22Rv1 (cell line): ENCODE measurements around the gene ALG14.

ENCODE experiments used
- H3K27ac ChIP-seq: fragments of 450-650 bp; 2 replicates; pipeline ENCODE4 v1.5.1; 2017
- ZFX ChIP-seq: fragments of 450-650 bp; IDR thresholded peaks from 2 replicates; pipeline ENCODE4 v1.6.1; 2017; ENCODE audit warnings: antibody characterized with exemption, borderline replicate concordance
- TF ChIP-seq, protein P1 (sequence below): fragments of 450-650 bp; IDR thresholded peaks from 2 replicates; pipeline ENCODE4 v1.5.1; 2017; ENCODE audit warnings: mild to moderate bottlenecking

Gene ALG14

DNA sequence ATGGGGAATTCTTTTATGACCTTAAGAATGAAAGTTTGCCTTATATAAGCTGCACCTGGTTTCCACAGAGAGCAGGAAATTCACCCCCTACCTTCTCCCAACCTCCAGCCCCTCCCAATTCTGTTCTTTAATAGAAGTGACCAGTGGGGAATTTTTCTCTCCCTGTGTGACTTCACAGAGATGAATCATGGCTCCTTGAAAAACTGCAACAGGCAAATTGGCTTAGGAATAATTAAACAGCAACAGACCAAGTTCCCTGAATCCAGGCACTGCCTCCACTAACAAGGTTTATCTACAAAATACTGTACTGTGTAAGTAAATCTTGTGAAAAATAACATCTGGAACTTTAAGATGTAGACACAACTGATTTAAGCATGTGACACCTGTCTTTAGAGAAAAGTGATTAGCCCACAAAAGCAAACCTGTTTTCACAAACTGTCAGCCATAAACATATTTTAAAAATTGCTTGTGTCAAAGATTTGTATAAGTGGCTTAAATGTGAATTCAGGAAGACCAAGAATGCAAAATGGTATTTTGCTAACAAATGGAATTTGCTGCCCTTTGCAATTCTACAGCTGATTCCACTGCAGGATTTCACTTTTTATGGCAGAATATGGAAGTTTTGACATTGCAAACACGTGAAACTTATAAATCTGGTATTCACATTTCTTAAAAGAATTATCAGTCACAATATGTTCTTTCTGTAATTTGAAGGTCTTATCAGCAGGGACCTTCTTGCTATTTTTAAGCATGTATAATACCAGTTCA lies 54.0 kb downstream of the ALG14 start:
- no peak overlapping the region for H3K27ac ChIP-seq
- TF ChIP-seq, protein P1, sequence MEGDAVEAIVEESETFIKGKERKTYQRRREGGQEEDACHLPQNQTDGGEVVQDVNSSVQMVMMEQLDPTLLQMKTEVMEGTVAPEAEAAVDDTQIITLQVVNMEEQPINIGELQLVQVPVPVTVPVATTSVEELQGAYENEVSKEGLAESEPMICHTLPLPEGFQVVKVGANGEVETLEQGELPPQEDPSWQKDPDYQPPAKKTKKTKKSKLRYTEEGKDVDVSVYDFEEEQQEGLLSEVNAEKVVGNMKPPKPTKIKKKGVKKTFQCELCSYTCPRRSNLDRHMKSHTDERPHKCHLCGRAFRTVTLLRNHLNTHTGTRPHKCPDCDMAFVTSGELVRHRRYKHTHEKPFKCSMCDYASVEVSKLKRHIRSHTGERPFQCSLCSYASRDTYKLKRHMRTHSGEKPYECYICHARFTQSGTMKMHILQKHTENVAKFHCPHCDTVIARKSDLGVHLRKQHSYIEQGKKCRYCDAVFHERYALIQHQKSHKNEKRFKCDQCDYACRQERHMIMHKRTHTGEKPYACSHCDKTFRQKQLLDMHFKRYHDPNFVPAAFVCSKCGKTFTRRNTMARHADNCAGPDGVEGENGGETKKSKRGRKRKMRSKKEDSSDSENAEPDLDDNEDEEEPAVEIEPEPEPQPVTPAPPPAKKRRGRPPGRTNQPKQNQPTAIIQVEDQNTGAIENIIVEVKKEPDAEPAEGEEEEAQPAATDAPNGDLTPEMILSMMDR: no peak
- TF ChIP-seq ZFX: no peak

GRCh38 chr1:95017775-95018174 lies 55.0 kb downstream of the ALG14 start:
- no peak for TF ChIP-seq ZFX
- TF ChIP-seq, protein P1: no peak
- no peak overlapping the region for H3K27ac ChIP-seq

- TF ChIP-seq ZFX: no peak
- TF ChIP-seq, protein P1: no peak
- no peak overlapping the region for H3K27ac ChIP-seq
These were observed 57.7 kb downstream of the ALG14 start for GRCh38 chr1:95015076-95015475.

DNA sequence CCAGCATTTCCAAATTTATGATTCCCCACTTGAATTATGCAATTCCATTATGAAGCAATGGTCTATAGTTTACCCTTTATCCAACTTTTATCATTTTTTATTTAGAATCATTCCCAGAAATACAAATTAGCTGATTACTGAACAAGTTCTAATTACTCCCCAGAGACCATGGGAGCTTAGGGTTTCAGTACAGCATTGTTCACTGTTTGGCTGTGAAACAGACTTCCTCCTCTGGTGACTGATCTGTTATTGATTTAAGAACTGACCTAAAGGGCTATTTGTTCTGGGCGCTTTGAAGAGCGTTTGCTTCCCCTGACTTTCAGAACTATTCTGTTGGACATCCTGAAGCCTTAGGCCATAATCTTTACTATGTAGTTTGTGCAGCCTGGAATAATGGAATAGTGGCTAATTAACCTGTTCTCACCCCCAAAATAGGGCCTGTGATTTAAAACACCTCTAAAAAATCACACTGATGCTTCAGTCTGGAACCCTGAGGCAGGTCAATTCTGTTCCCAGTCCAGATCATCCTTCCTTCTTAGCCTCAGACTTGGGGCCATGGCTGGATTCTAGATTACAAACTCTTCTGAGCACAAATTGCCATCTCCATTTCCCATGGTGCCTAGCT lies 58.7 kb downstream of the ALG14 start:
- H3K27ac ChIP-seq: no peak overlapping the region
- TF ChIP-seq, protein P1: no peak
- TF ChIP-seq ZFX: no peak

GRCh38 chr1:95012389-95012788 lies 60.4 kb downstream of the ALG14 start:
- H3K27ac ChIP-seq: no peak overlapping the region
- no peak for TF ChIP-seq ZFX
- TF ChIP-seq, protein P1: no peak

DNA sequence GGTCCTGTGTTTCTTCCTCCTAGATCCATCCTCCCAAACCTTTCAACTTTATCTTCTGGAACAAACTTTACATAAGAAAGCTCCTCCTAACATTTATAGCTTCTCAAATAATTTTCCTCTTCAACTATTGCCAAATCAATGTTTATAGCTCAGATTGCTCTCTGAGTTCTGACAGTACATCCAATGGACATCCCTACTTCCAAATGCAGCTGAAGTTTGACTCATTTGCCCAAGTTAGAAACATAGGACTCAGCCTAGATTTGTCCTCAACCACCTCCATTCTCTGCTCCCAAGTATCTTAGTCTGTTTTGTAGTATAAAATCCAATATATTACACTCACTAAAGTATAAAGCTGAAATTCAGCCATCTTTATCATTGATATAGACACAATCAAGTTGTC lies 62.6 kb downstream of the ALG14 start:
- no peak overlapping the region for H3K27ac ChIP-seq
- no peak for TF ChIP-seq ZFX
- TF ChIP-seq, protein P1: no peak

DNA sequence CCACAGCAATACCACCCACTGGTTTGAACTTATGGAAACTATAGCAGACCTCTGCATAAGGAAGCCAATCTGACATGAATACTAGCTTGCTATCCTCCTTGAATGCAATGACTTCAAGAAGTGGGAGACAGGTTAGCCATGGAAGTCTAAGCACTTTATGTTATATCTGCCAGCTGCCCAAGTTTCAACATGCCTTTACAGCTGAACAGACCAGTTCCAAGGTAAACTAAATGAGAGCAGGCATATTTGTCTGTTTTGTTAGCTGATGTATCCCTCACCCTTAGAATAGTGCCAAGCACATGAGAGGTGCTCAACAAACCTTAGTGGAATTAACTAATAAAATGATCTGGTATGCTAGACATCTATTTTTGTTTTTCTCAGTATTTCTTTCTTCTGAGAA lies 65.1 kb downstream of the ALG14 start:
- no peak overlapping the region for H3K27ac ChIP-seq
- TF ChIP-seq ZFX: no peak
- TF ChIP-seq, protein P1: no peak
